ENCODE results near the gene UBXN10.

DNA sequence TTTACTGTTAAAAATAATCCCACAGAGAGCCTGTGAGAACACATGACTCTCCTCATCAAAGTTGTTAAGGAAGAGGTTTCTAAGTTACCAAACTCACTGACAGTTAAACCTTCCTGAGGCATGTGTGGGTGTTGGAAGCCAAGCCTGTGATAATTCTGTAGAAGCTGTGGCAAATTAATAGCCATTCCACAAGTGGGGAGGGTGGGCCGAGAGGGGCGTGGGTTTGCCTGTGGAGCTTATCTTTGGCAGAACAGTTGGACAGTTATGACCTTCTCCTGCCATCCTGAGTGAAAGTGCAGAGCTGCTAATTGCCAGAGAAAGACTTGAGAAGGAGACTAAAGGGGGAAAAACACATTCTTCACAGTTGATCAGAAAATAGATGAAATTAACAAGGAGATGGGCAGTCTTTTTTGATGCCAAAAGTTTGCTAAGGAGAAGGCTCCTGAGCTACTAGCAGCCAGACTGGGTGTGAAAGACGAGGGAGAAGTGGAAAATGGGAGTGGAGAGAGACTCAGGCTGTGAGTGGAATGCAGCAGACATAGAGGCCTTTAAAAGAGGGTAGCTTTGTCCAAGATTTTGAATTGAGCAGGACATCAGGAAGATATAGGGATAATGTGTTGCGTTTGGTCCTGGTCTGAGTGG, 2.0 kb downstream of the UBXN10 start:
- TF ChIP-seq POLR2AphosphoS5 (IDR thresholded peaks at IDR 0.05; ENCODE audit: low read depth, low read length), result no peak
- TF ChIP-seq TAF1 (IDR thresholded peaks at IDR 0.05; ENCODE audit: borderline replicate concordance, low read depth, low read length), result no peak
- TF ChIP-seq POLR2A (IDR thresholded peaks at IDR 0.05; ENCODE audit: low read depth, low read length), result no peak

Measured in GM12892 (cell line).